Measurements from ENCODE around the gene EXO1.
"Not testable (repeated sequence)": the region's sequence is repeated elsewhere in the genome, so short reads cannot be mapped to it uniquely, and the experiment has no call there.

The EXO1 gene

DNA sequence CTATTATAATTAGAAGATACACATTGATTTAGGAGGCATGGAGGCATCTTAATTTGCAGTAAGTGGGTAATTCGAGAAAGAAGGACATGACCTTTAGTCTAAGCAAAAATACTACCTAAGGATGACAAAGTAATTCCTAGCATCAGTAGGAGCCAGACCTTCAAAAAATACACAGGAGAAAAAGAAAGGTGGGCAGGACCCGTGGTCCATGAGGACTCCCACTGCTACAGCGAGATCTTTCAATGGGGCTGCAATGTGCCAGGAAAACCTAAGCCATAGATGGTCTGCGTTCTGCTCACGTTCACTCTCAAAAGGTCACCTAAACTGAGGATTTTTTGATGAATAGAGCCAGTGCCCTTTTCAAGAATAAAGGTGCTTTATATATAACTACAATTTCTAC, 10.6 kb upstream of the EXO1 start:
- DNase-seq, result no peak

- no peak for DNase-seq
These were observed 10.1 kb upstream of the EXO1 start for GRCh38 chr1:241837901-241838300.

GRCh38 chr1:241838897-241839296, 9.1 kb upstream of the EXO1 start:
- no peak for DNase-seq

- DNase-seq, result no peak
These were observed 8.5 kb upstream of the EXO1 start for GRCh38 chr1:241839369-241839979.

DNA sequence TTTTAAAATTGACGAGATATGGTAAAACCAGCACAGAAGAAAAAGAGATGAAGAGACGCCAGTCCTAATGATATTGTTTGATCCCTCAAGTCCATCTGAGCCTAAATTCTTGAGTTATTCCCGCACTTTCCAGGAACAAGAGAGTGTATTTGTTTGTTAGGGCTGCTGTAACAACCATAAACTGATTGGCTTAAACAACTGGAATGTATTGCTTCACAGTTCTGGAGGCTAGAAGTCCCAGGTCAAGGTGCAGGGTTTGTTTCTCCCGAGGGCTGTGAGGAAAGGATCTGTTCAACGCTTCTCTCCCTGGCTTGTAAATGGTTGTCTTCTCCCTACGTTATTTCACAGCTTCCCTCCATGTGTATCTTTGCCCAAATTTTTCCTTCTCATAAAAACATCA, 7.8 kb upstream of the EXO1 start:
- no peak for DNase-seq

GRCh38 chr1:241841691-241842090, 6.3 kb upstream of the EXO1 start:
- peak; percentile 28 for DNase-seq

DNA sequence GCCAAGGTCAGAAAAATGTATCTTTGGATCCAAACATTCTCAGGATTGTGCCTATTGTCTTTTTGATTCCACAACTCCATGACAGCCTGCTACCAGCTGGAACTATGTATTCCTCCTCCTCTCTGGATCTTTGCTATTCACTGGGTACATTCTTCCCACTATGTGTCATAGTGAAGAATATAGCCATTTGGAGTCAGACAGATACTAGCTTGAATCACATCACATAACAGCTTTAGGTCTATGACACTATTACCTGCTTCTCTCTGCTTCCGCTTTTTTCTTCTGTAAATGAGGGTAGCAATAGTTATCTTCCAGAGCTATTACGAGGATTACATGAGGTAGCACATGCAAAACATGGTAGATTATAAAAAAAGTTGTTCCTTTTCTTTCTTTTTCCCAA, 5.4 kb upstream of the EXO1 start:
- no peak for DNase-seq

- DNase-seq, result peak; percentile 3
These were observed 3.4 kb upstream of the EXO1 start for GRCh38 chr1:241844593-241844992.

- no peak for DNase-seq
These were observed 1.6 kb upstream of the EXO1 start for GRCh38 chr1:241846375-241846774.

- no peak for DNase-seq
These were observed 1.0 kb upstream of the EXO1 start for GRCh38 chr1:241846862-241847539.

- DNase-seq, result no peak
These were observed 536 bp upstream of the EXO1 start for GRCh38 chr1:241847540-241847795.

DNA sequence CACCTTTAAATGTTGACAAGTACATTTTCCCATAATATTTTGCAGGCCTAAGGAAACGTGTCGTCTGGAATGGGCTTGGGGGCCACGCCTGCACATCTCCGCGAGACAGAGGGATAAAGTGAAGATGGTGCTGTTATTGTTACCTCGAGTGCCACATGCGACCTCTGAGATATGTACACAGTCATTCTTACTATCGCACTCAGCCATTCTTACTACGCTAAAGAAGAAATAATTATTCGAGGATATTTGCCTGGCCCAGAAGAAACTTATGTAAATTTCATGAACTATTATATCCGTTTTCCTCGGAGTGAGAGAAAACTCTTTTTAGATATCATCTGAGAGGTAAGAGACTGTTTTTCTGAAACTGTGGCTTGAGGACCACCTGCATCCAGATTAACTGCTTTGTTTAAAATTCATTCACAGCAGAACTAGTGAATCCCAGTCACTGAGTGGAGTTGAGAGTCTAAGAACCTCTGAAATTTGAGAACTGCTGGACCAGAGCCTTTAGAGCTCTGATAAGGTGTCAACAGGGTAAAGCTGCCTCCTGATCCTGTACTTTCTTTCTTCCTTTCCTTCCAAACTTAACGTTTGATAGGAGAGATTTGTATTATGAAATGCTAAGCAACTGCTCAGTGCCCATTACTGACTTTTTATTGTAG, 811 bp downstream of the EXO1 start:
- DNase-seq, result peak; percentile 12

DNA sequence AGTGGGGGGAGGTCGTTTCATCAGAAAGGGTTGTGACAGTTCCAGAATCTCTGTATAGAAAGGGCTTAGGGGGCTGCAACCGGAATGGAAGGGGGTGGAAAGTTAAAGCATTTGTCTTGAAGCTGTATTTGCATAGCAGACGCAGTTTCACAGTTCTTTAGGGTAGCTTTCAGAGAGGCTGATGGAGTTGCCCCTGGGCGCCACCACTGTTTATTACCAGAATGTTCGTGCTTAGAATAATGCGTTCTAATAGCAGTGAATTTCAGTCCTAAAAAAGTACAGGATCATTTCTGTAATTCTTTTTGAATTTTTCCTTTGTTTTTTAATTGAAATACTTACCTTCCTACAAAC, 1.3 kb downstream of the EXO1 start:
- DNase-seq, result no peak

DNA sequence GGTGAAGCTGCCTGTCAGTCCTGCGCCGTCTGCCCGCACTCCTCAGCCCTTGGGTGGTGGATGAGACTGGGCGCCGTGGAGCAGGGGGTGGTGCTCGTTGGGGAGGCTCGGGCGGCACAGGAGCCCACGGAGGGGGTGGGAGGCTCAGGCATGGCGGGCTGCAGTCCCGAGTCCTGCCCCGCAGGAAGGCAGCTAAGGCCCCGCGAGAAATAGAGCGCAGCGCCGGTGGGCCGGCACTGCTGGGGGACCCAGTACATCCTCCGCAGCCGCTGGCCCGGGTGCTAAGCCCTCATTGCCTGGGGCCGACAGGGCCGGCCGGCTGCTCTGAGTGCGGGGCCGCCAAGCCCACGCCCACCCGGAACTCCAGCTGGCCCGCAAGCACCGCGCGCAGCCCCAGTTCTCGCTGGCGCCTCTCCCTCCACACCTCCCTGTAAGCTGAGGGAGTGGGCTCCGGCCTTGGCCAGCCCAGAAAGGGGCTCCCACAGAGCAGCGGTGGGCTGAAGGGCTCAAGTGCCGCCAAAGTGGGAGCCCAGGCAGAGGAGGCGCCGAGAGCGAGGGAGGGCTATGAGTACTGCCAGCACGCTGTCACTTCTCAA, 7.6 kb downstream of the EXO1 start:
- not testable (repeated sequence) for DNase-seq

GRCh38 chr1:241857131-241857530, 9.1 kb downstream of the EXO1 start:
- DNase-seq, result no peak

- DNase-seq, result no peak
These were observed 12.9 kb downstream of the EXO1 start for GRCh38 chr1:241860922-241861321.

- no peak for DNase-seq
These were observed 21.0 kb downstream of the EXO1 start for GRCh38 chr1:241869022-241869421.

DNA sequence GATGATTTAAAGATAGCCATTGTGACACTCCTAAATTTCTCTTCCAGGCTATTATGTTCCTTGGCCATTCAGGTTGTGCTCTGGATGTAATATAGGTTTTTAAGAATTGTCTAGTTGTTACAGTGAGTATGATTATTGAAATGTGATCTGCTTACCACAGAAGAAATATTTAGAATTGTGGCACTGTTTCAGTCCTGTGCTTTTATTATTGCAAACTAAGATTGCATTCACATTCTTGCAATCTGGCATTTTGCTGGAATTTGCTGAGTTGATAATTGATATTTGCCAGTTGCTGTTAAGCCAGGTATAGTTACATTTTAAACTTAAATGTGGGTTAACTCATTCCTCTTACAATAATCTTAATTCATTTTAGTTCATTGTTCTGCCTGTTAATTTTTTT, 22.3 kb downstream of the EXO1 start:
- DNase-seq, result no peak

DNA sequence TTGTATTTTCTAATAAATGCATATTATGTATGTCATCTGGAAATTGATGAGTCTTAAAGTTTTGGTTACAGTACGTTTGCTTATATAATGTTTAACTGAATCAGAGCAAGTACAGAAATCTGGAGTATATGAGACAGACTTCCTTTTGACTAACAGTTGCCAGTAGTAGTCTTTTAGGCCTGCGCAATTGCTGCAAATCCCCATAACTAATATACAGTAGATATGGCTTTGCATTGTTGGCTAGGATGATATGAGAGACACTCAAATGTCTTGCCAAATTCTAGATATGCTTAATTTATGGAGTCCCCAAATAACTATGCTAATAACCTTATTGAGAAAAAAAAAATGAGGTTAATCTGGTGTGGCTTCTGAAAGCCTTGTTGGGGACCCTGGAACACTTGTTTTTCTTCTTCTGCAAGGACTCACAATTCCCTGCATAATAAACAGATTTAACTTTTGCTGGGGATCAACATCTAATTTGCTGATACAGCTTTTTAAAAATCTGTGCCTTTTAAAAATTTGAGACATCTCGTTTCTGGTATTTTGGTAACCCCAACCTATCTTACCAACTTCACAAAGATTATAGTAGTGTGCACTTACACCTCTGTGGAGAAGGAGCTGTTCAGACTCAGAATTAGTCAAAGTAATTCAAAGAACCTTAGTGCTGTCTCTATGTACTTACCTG, 22.9 kb downstream of the EXO1 start:
- DNase-seq, result no peak

DNA sequence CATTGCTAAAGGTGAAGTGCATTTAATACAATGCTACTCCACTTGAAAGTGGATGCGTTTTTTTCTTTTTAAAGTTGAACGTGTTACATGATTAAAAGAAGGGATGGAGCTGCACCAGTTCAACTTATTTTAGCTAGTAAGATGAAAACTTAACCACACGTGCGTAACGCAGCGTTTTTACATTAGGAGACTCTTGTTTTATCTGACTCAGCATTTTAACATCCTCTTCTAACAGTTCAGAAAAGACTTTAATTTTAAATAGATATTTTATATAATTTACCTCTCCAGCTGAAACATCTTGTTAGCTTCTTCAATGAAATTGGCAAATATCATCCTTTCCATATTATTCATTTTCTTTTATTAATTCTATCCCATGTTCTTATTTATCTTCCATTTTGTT, 33.4 kb downstream of the EXO1 start:
- no peak for DNase-seq

- DNase-seq, result no peak
These were observed 35.2 kb downstream of the EXO1 start for GRCh38 chr1:241883159-241883558.

- DNase-seq, result no peak
These were observed 40.2 kb downstream of the EXO1 start for GRCh38 chr1:241888232-241888631.

GRCh38 chr1:241891296-241891695, 43.3 kb downstream of the EXO1 start:
- DNase-seq, result no peak

DNA sequence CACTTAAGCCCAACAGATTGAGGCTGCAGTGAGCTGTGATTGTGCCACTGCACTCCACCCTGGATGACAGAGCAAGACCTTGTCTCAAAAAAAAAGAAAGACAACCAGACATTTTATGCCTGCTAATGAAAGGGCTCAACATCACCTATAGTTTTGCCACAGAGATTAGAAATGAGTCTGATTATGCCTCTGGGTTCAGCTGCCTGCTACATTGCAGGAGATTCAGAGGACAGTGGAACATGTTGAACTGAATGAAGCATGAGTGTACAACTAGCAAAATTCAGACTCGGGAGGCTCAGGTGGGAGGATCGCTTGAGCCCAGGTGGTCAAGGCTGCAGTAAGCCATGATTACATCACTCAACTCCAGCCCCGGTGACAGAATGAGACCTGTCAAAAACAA, 46.0 kb downstream of the EXO1 start:
- DNase-seq, result no peak

All from NCI-H1105 treated with DMSO at 0.1 percent for 48 hours (cell line).